Measurements from ENCODE around the gene ACAA1. TPM values are rescaled to one million over a fixed set of nuclear protein-coding genes. Genes with fewer than 3 reads are reported as not detected.

The ACAA1 gene
- total and polyA plus RNA-seq, 2 of the 4 experiments (the other 2 are of a cell fraction), result 30.8 to 62.4 TPM

- no peaks in the 10 kb centered on the region for H4K20me1 ChIP-seq (ENCODE audit: insufficient read depth, low read length)
- H3K9ac ChIP-seq (ENCODE audit: low read depth, low read length), result no peak overlapping the region
- H4K8ac ChIP-seq (ENCODE audit: low read depth in 2 of 2, low read length in 2 of 2), result no peak overlapping the region
- 0 out of 2 replicates have a peak, but pooled peaks cover 3% of the 10 kb centered on the region for H3K9me1 ChIP-seq (ENCODE audit: insufficient read depth, low read length)
- H2BK15ac ChIP-seq (ENCODE audit: low read depth, low read length), result no peak overlapping the region
- no peak overlapping the region for H2AFZ ChIP-seq (replicated peaks; ENCODE audit: low read length, poor library complexity)
- in situ Hi-C loops (cut with MboI; ENCODE audit: low sequenced_read_pairs) (no loop called here), intact Hi-C loops (cut with micrococcal nuclease) (no loop called here), dilution Hi-C loops (cut with HindIII; ENCODE audit: low sequenced_read_pairs, unreplicated experiment) (no loop called here)
- H2AK9ac ChIP-seq (replicated peaks; ENCODE audit: low read depth, low read length, poor library complexity), result no peak overlapping the region
- H3K27ac ChIP-seq (ENCODE audit: insufficient read depth, low read length), result no peak overlapping the region
- no peak overlapping the region for H2BK5ac ChIP-seq (ENCODE audit: low read depth, low read length, poor library complexity, severe bottlenecking)
- no peak overlapping the region for H4K91ac ChIP-seq (ENCODE audit: insufficient read depth, low read depth, low read length)
- H3K4ac ChIP-seq (ENCODE audit: low read depth, low read length), result no peak overlapping the region
- CTCF ChIA-PET, result no interaction called here
- POLR2A ChIA-PET (ENCODE audit: unreplicated experiment), result no interaction called here
- H2AK5ac ChIP-seq (ENCODE audit: low read depth, low read length), result no peak overlapping the region
- no peak overlapping the region for H3K4me3 ChIP-seq (ENCODE audit: insufficient read depth, low read depth, low read length)
- BruUV-seq (replicated peaks), result no TSS peak
- WGBS, 2 experiments (ENCODE audit: extremely low coverage in 2 of 2, insufficient read length in 1 of 2), result 74% methylated on average over 8 of the region's 13 CpGs; no CpG with 5 or more reads in 1 of the 2 experiments
- no peak overlapping the region for H3K56ac ChIP-seq (ENCODE audit: extremely low read depth, insufficient read depth, low read length)
- no peaks in the 10 kb centered on the region for H3K4me1 ChIP-seq (ENCODE audit: control insufficient read depth, insufficient read depth, low read length)
- TF ChIP-seq BHLHE40 (IDR thresholded peaks at IDR 0.05; ENCODE audit: low read depth, low read length) (no peak), RFX5 (IDR thresholded peaks at IDR 0.05; ENCODE audit: low read depth, low read length) (no peak)
- H4K5ac ChIP-seq (ENCODE audit: low read depth, low read length), result no peak overlapping the region
- no peak overlapping the region for H3K4me2 ChIP-seq (ENCODE audit: low read depth, low read length)
- no peaks in the 10 kb centered on the region for H3K9me3 ChIP-seq (ENCODE audit: control insufficient read depth, insufficient read depth, low read length)
- H3K27me3 ChIP-seq (ENCODE audit: control insufficient read depth, insufficient read depth, low read length), result peaks cover 14% of the 10 kb centered on the region
- H3K18ac ChIP-seq (ENCODE audit: low read depth, low read length), result no peak overlapping the region
- peaks cover 1% of the 10 kb centered on the region; the same call in 1 of the 2 replicates for H3K36me3 ChIP-seq (ENCODE audit: control insufficient read depth, insufficient read depth, low read length)
- no peaks in the 10 kb centered on the region for H3K79me1 ChIP-seq (ENCODE audit: low read depth in 1 of 2, low read length in 2 of 2)
- ATAC-seq (ENCODE audit: low read depth), result no peak
- no peak overlapping the region for H3K23ac ChIP-seq (ENCODE audit: low read depth, low read length)
- DNase-seq, result no peak
- no peak overlapping the region for H3K14ac ChIP-seq (replicated peaks; ENCODE audit: low read depth, low read length)
- H2BK120ac ChIP-seq (ENCODE audit: low read depth, low read length), result no peak overlapping the region
- H2BK20ac ChIP-seq (ENCODE audit: low read depth, low read length), result no peak overlapping the region
Observed at GRCh38 chr3:38114875-38115644, 21.9 kb downstream of the ACAA1 start.
